Type B pancreatic cell (in vitro differentiated cells): Measurements from ENCODE around the gene PCGF6. TPM values are rescaled to one million over a fixed set of nuclear protein-coding genes. Genes with fewer than 3 reads are reported as not detected.

Source experiments
- DNase-seq: peaks from one replicate; pipeline ENCODE4 v3.0.0; 2021; ENCODE audit warnings: mixed read lengths; ENCODE audit not compliant: unreplicated experiment; ENCODE audit errors: extremely low spot score
- H3K27ac Mint-ChIP-seq: 2 replicates; pipeline ENCODE4 v1.8.0; 2021; ENCODE audit warnings: mild to moderate bottlenecking, mixed read lengths
- H3K27me3 Mint-ChIP-seq: 2 replicates; pipeline ENCODE4 v1.8.0; 2021; ENCODE audit warnings: mixed read lengths
- H3K36me3 Mint-ChIP-seq: 2 replicates; pipeline ENCODE4 v1.8.0; 2021; ENCODE audit warnings: mixed read lengths
- H3K4me1 Mint-ChIP-seq: one replicate; pipeline ENCODE4 v1.8.0; 2021; ENCODE audit warnings: mixed read lengths; ENCODE audit not compliant: unreplicated experiment
- H3K4me3 Mint-ChIP-seq: 2 replicates; pipeline ENCODE4 v1.8.0; 2021; ENCODE audit warnings: mild to moderate bottlenecking, mixed read lengths
- H3K9me3 Mint-ChIP-seq: 2 replicates; pipeline ENCODE4 v1.8.0; 2021; ENCODE audit warnings: mixed read lengths
- CTCF ChIP-seq: fragments of 200-600 bp; sonication (generic); conservative IDR thresholded peaks from 2 replicates; pipeline ENCODE4 v1.5.0; 2021; ENCODE audit warnings: antibody characterized with exemption, mild to moderate bottlenecking
- total RNA-seq: library from RNA; stranded (reverse); gene quantifications from 2 replicates; pipeline ENCODE4 v1.2.1, GENCODE V29; 2021; ENCODE audit warnings: low replicate concordance

The PCGF6 gene
- total RNA-seq, 1 donor from 2014 or later = 14.5 TPM

GRCh38 chr10:103281753-103282152 lies 69.2 kb downstream of the PCGF6 start:
- peaks cover 47% of the 10 kb centered on the region for H3K27me3 Mint-ChIP-seq
- H3K4me1 Mint-ChIP-seq = peaks cover 11% of the 10 kb centered on the region
- peak overlapping the region; percentile 72 for H3K4me3 Mint-ChIP-seq
- peaks cover 5% of the 10 kb centered on the region for H3K9me3 Mint-ChIP-seq
- no peak for TF ChIP-seq CTCF
- peaks cover 4% of the 10 kb centered on the region for H3K36me3 Mint-ChIP-seq
- no peak for DNase-seq
- no peak overlapping the region for H3K27ac Mint-ChIP-seq

GRCh38 chr10:103280506-103280905 lies 70.4 kb downstream of the PCGF6 start:
- Mint-ChIP-seq H3K36me3 (peaks cover 4% of the 10 kb centered on the region), H3K9me3 (peaks cover 5% of the 10 kb centered on the region), H3K4me3 (peak overlapping the region; percentile 37), H3K27me3 (peaks cover 60% of the 10 kb centered on the region), H3K4me1 (peaks cover 11% of the 10 kb centered on the region), H3K27ac (no peak overlapping the region)
- no peak for TF ChIP-seq CTCF
- DNase-seq = no peak

- no peak for DNase-seq
- peaks cover 5% of the 10 kb centered on the region for H3K9me3 Mint-ChIP-seq
- peaks cover 4% of the 10 kb centered on the region for H3K36me3 Mint-ChIP-seq
- H3K27ac Mint-ChIP-seq = no peak overlapping the region
- peaks cover 11% of the 10 kb centered on the region for H3K4me1 Mint-ChIP-seq
- peak overlapping the region; percentile 55 for H3K4me3 Mint-ChIP-seq
- TF ChIP-seq CTCF = no peak
- H3K27me3 Mint-ChIP-seq = peaks cover 65% of the 10 kb centered on the region
Observed at GRCh38 chr10:103280031-103280430, 70.9 kb downstream of the PCGF6 start.

GRCh38 chr10:103278862-103279298 lies 72.1 kb downstream of the PCGF6 start:
- DNase-seq = peak; percentile 79
- peaks cover 11% of the 10 kb centered on the region for H3K4me1 Mint-ChIP-seq
- H3K27me3 Mint-ChIP-seq = peaks cover 67% of the 10 kb centered on the region
- peak overlapping the region; percentile 90 for H3K4me3 Mint-ChIP-seq
- peak overlapping the region; percentile 70 for H3K27ac Mint-ChIP-seq
- TF ChIP-seq CTCF = no peak
- peaks cover 5% of the 10 kb centered on the region for H3K9me3 Mint-ChIP-seq
- H3K36me3 Mint-ChIP-seq = peaks cover 4% of the 10 kb centered on the region

- TF ChIP-seq CTCF = no peak
- Mint-ChIP-seq H3K27ac (peak overlapping the region; percentile 70), H3K9me3 (peaks cover 5% of the 10 kb centered on the region), H3K4me1 (peaks cover 11% of the 10 kb centered on the region), H3K4me3 (peak overlapping the region; percentile 90), H3K27me3 (peaks cover 71% of the 10 kb centered on the region), H3K36me3 (peaks cover 4% of the 10 kb centered on the region)
- DNase-seq = no peak
Observed at GRCh38 chr10:103278537-103278823, 72.5 kb downstream of the PCGF6 start.
